ENCODE data around the gene ADAT3. TPM values are rescaled to one million over a fixed set of nuclear protein-coding genes. Genes with fewer than 3 reads are reported as not detected.

ADAT3 gene
- total RNA-seq, 3 donors from 2014 or later = 12.5 to 21.9 (median 19.6) TPM

GRCh38 chr19:1904860-1905109 is 414 bp upstream of the ADAT3 start:
- no peak for TF ChIP-seq CTCF (IDR thresholded peaks at IDR 0.05)
- DNase-seq (no peak), ATAC-seq (no peak)
- intact Hi-C loops (cut with DNase I, micrococcal nuclease) = no loop called here
- Histone ChIP-seq H3K36me3 (ENCODE audit: low read depth) (no peaks in the 10 kb centered on the region), H3K4me1 (ENCODE audit: low read depth) (peaks cover 37% of the 10 kb centered on the region), H3K4me3 (no peak overlapping the region), H3K9me3 (no peaks in the 10 kb centered on the region)

GRCh38 chr19:1905863-1906375 is 720 bp downstream of the ADAT3 start:
- intact Hi-C loops (cut with DNase I, micrococcal nuclease) = no loop called here
- no peaks in the 10 kb centered on the region for H3K9me3 ChIP-seq
- no peak for TF ChIP-seq CTCF (IDR thresholded peaks at IDR 0.05)
- ATAC-seq (no peak), DNase-seq (no peak)
- H3K36me3 ChIP-seq (ENCODE audit: low read depth) = no peaks in the 10 kb centered on the region
- H3K4me3 ChIP-seq = peak overlapping the region; percentile 34
- peaks cover 37% of the 10 kb centered on the region for H3K4me1 ChIP-seq (ENCODE audit: low read depth)

- no peak for TF ChIP-seq CTCF (IDR thresholded peaks at IDR 0.05)
- Histone ChIP-seq H3K4me1 (ENCODE audit: low read depth) (peaks cover 42% of the 10 kb centered on the region), H3K4me3 (no peak overlapping the region)
These were observed 1.9 kb downstream of the ADAT3 start for GRCh38 chr19:1906985-1907562.

GRCh38 chr19:1907563-1908363 is 2.6 kb downstream of the ADAT3 start:
- H3K4me1 ChIP-seq (ENCODE audit: low read depth) = peaks cover 45% of the 10 kb centered on the region
- H3K36me3 ChIP-seq (ENCODE audit: low read depth) = no peaks in the 10 kb centered on the region
- intact Hi-C loops (cut with DNase I, micrococcal nuclease) = no loop called here
- no peaks in the 10 kb centered on the region for H3K9me3 ChIP-seq
- DNase-seq = peak; percentile 77 to 88 (median 85)
- H3K4me3 ChIP-seq = no peak overlapping the region
- peak; percentile 72 for ATAC-seq
- no peak for TF ChIP-seq CTCF (IDR thresholded peaks at IDR 0.05)

More at GRCh38 chr19:1906985-1907562, 1.9 kb downstream of the ADAT3 start:
- intact Hi-C loops (cut with DNase I, micrococcal nuclease) = no loop called here
- H3K36me3 ChIP-seq (ENCODE audit: low read depth) = no peaks in the 10 kb centered on the region
- no peaks in the 10 kb centered on the region for H3K9me3 ChIP-seq
- ATAC-seq = no peak
- no peak for DNase-seq

GRCh38 chr19:1908364-1908678 is 3.1 kb downstream of the ADAT3 start:
- no peak overlapping the region for H3K4me3 ChIP-seq
- ATAC-seq (no peak), DNase-seq (peak in 1 of 3 donors; percentile 43)
- peaks cover 45% of the 10 kb centered on the region for H3K4me1 ChIP-seq (ENCODE audit: low read depth)
- intact Hi-C loops (cut with DNase I, micrococcal nuclease) = no loop called here
- no peaks in the 10 kb centered on the region for H3K36me3 ChIP-seq (ENCODE audit: low read depth)
- TF ChIP-seq CTCF (IDR thresholded peaks at IDR 0.05) = no peak
- H3K9me3 ChIP-seq = no peaks in the 10 kb centered on the region

Measured in mucosa of descending colon (tissue), 3 donors.